ENCODE data around the gene ASB9.

GRCh38 chrX:15200871-15201270 is 69.0 kb downstream of the ASB9 start:
- TF ChIP-seq CTCF (IDR thresholded peaks at IDR 0.05; ENCODE audit: low read depth, low read length) = no peak
- no peak for TF ChIP-seq MAX (IDR thresholded peaks at IDR 0.05; ENCODE audit: low read depth, low read length)
- no peak for TF ChIP-seq POLR2A (IDR thresholded peaks at IDR 0.05; ENCODE audit: extremely low read depth, insufficient read length)
